Neuron (in vitro differentiated cells): ENCODE measurements around the gene WNK1.
"Not testable (repeated sequence)": the region's sequence is repeated elsewhere in the genome, so short reads cannot be mapped to it uniquely, and the experiment has no call there.

ENCODE experiments used
- H2AFZ ChIP-seq: one replicate; pipeline ENCODE4 v1.6.1; 2013; ENCODE audit warnings: low read depth, mild to moderate bottlenecking, inconsistent platforms, low read length, moderate library complexity
- H3K27me3 ChIP-seq: one replicate; pipeline ENCODE4 v1.6.1; 2013; ENCODE audit warnings: low read length; ENCODE audit not compliant: insufficient read depth
- H3K36me3 ChIP-seq: one replicate; pipeline ENCODE4 v1.6.1; 2013; ENCODE audit warnings: low read length; ENCODE audit not compliant: insufficient read depth
- H3K4me1 ChIP-seq: one replicate; pipeline ENCODE4 v1.6.1; 2013; ENCODE audit warnings: low read length; ENCODE audit not compliant: insufficient read depth
- H3K4me3 ChIP-seq: 2 replicates; pipeline ENCODE4 v1.5.1; 2013; ENCODE audit warnings: mild to moderate bottlenecking, low read length, moderate library complexity
- H3K9me3 ChIP-seq: one replicate; pipeline ENCODE4 v1.6.1; 2013; ENCODE audit warnings: low read length

Gene WNK1

GRCh38 chr12:752695-753610 lies 574 bp downstream of the WNK1 start:
- Histone ChIP-seq H3K27me3 (no peaks in the 10 kb centered on the region), H3K9me3 (no peaks in the 10 kb centered on the region), H3K4me1 (peaks cover 30% of the 10 kb centered on the region), H3K4me3 (peak overlapping the region; percentile 87), H2AFZ (no peak overlapping the region), H3K36me3 (no peaks in the 10 kb centered on the region)

GRCh38 chr12:753611-754472 lies 1.5 kb downstream of the WNK1 start:
- no peaks in the 10 kb centered on the region for H3K36me3 ChIP-seq
- H2AFZ ChIP-seq, result no peak overlapping the region
- no peaks in the 10 kb centered on the region for H3K27me3 ChIP-seq
- H3K9me3 ChIP-seq, result no peaks in the 10 kb centered on the region
- peak overlapping the region; percentile 87 for H3K4me3 ChIP-seq
- H3K4me1 ChIP-seq, result peaks cover 30% of the 10 kb centered on the region

GRCh38 chr12:754473-754820 lies 2.1 kb downstream of the WNK1 start:
- no peaks in the 10 kb centered on the region for H3K9me3 ChIP-seq
- peaks cover 30% of the 10 kb centered on the region for H3K4me1 ChIP-seq
- H2AFZ ChIP-seq, result no peak overlapping the region
- H3K4me3 ChIP-seq, result peak overlapping the region; percentile 87
- no peaks in the 10 kb centered on the region for H3K27me3 ChIP-seq
- no peaks in the 10 kb centered on the region for H3K36me3 ChIP-seq

- Histone ChIP-seq H3K36me3 (no peaks in the 10 kb centered on the region), H3K4me1 (peaks cover 27% of the 10 kb centered on the region), H3K27me3 (no peaks in the 10 kb centered on the region), H2AFZ (no peak overlapping the region), H3K4me3 (peak overlapping the region; percentile 87), H3K9me3 (no peaks in the 10 kb centered on the region)
Measured at GRCh38 chr12:754851-755562, 2.6 kb downstream of the WNK1 start.

- Histone ChIP-seq H3K36me3 (peaks cover 3% of the 10 kb centered on the region), H3K27me3 (no peaks in the 10 kb centered on the region), H2AFZ (no peak overlapping the region), H3K9me3 (peaks cover 4% of the 10 kb centered on the region), H3K4me3 (no peak overlapping the region), H3K4me1 (peaks cover 19% of the 10 kb centered on the region)
Measured at GRCh38 chr12:759628-760027, 7.2 kb downstream of the WNK1 start.

GRCh38 chr12:761256-761655 lies 8.9 kb downstream of the WNK1 start:
- H3K36me3 ChIP-seq, result peaks cover 3% of the 10 kb centered on the region

GRCh38 chr12:765840-766239 lies 13.5 kb downstream of the WNK1 start:
- Histone ChIP-seq H3K9me3 (peaks cover 4% of the 10 kb centered on the region), H3K4me1 (no peaks in the 10 kb centered on the region), H3K27me3 (no peaks in the 10 kb centered on the region), H3K4me3 (no peak overlapping the region), H2AFZ (no peak overlapping the region), H3K36me3 (peaks cover 6% of the 10 kb centered on the region)

More at GRCh38 chr12:761256-761655, 8.9 kb downstream of the WNK1 start:
- H2AFZ ChIP-seq, result no peak overlapping the region
- no peak overlapping the region for H3K4me3 ChIP-seq
- peaks cover 8% of the 10 kb centered on the region for H3K4me1 ChIP-seq
- H3K27me3 ChIP-seq, result no peaks in the 10 kb centered on the region
- H3K9me3 ChIP-seq, result peaks cover 4% of the 10 kb centered on the region

GRCh38 chr12:768434-768833 lies 16.1 kb downstream of the WNK1 start:
- no peak overlapping the region for H2AFZ ChIP-seq
- H3K4me1 ChIP-seq, result no peaks in the 10 kb centered on the region
- H3K4me3 ChIP-seq, result no peak overlapping the region
- H3K36me3 ChIP-seq, result peaks cover 3% of the 10 kb centered on the region
- H3K9me3 ChIP-seq, result no peaks in the 10 kb centered on the region
- H3K27me3 ChIP-seq, result no peaks in the 10 kb centered on the region

- no peaks in the 10 kb centered on the region for H3K4me1 ChIP-seq
- no peaks in the 10 kb centered on the region for H3K9me3 ChIP-seq
- no peak overlapping the region for H2AFZ ChIP-seq
- no peak overlapping the region for H3K4me3 ChIP-seq
- peaks cover 3% of the 10 kb centered on the region for H3K36me3 ChIP-seq
- no peaks in the 10 kb centered on the region for H3K27me3 ChIP-seq
Measured at GRCh38 chr12:770479-770878, 18.1 kb downstream of the WNK1 start.

- Histone ChIP-seq H3K4me1 (no peaks in the 10 kb centered on the region), H3K36me3 (peaks cover 3% of the 10 kb centered on the region), H3K9me3 (no peaks in the 10 kb centered on the region), H3K27me3 (no peaks in the 10 kb centered on the region), H2AFZ (no peak overlapping the region), H3K4me3 (no peak overlapping the region)
Measured at GRCh38 chr12:772056-772697, 19.8 kb downstream of the WNK1 start.

GRCh38 chr12:774051-774614 lies 21.8 kb downstream of the WNK1 start:
- Histone ChIP-seq H2AFZ (no peak overlapping the region), H3K9me3 (no peaks in the 10 kb centered on the region), H3K36me3 (no peaks in the 10 kb centered on the region), H3K27me3 (no peaks in the 10 kb centered on the region), H3K4me1 (no peaks in the 10 kb centered on the region), H3K4me3 (no peak overlapping the region)

GRCh38 chr12:775973-776771 lies 23.8 kb downstream of the WNK1 start:
- H2AFZ ChIP-seq, H3K9me3 ChIP-seq, H3K4me1 ChIP-seq, H3K27me3 ChIP-seq, H3K36me3 ChIP-seq, H3K4me3 ChIP-seq: not testable (repeated sequence)
